GM19099 (cell line): ENCODE data around the gene IHH.

ENCODE experiments used
- POLR2A ChIP-seq: IDR thresholded peaks from 3 replicates; pipeline ENCODE4 v1.6.1; 2011; ENCODE audit warnings: low read depth; ENCODE audit not compliant: insufficient read length; ENCODE audit errors: extremely low read depth

IHH gene

GRCh38 chr2:219057709-219058540, 2.8 kb downstream of the IHH start:
- no peak for TF ChIP-seq POLR2A

DNA sequence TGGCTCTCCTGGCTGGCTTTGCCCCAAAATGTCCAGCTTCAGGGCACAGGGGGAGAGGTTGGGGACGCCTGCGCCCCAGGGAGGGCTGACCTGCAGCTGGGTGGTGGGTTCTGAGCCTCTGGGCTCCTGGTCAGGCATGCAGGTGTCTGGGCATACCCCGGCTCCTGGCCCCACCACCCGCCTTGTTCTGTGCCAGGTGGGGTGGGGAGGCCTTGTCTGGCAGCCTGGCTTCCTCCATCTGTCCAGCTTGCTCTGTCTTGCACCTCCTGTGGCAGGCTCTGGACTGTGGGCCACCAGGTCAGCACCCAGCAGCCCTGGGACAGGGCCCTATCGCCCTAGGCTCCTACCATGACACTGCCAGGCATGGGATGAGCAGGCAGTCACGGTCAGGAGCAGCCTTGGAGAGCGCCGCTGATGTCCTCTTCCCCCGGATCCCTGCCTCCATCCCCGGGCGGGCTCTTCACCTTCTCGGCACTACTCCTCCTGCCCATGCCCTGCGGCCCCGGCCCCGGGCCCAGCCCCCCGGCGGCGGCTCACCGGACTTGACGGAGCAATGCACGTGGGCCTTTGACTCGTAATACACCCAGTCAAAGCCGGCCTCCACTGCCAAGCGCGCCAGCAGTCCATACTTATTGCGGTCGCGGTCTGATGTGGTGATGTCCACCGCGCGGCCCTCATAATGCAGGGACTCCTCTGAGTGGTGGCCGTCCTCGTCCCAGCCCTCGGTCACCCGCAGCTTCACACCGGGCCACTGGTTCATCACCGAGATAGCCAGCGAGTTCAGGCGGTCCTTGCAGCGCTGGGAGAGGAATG, 3.6 kb downstream of the IHH start:
- TF ChIP-seq POLR2A: no peak

GRCh38 chr2:219056176-219056895, 4.4 kb downstream of the IHH start:
- TF ChIP-seq POLR2A: no peak

DNA sequence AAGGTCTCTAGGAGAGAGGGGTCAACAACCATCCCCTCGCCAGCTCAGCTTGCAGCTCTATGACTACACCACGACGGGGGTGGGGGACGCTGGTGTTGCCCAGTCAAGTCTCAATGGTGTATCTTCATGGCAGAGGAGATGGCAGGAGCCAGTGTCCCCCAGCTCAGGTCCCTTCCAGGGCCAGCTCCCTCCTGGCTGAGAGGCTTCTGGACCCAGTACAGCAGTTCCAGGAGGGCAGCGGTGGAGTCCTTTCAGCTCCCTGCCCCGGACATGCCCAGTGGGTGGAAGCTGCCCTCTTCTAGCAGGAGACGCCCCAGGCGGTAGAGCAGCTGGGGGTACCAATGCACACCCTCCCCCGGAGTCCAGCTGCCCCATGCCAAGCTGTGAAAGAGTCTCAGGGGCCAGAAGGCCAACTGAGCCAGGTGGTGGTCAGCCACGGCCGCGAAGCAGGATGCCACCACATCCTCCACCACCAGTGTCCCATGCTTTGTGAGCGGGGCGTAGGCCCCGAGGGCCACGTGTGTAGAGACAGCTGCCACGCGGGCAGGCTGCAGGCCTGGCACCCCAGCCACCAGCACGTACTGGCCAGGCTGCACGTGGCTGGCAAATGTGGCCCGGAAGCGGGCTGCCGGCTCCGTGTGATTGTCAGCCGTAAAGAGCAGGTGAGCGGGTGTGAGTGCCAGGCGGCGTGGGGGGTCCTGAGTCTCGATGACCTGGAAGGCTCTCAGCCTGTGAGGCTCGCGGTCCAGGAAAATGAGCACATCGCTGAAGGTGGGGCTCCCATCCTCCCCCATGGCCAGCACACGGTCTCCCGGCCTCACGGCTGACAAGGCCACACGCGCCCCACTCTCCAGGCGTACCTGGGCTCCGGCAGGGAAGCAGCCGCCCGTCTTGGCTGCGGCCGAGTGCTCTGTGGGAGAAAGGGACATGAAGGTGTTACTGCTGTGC, 5.5 kb downstream of the IHH start:
- no peak for TF ChIP-seq POLR2A

GRCh38 chr2:219049282-219049681, 11.4 kb downstream of the IHH start:
- TF ChIP-seq POLR2A: no peak

DNA sequence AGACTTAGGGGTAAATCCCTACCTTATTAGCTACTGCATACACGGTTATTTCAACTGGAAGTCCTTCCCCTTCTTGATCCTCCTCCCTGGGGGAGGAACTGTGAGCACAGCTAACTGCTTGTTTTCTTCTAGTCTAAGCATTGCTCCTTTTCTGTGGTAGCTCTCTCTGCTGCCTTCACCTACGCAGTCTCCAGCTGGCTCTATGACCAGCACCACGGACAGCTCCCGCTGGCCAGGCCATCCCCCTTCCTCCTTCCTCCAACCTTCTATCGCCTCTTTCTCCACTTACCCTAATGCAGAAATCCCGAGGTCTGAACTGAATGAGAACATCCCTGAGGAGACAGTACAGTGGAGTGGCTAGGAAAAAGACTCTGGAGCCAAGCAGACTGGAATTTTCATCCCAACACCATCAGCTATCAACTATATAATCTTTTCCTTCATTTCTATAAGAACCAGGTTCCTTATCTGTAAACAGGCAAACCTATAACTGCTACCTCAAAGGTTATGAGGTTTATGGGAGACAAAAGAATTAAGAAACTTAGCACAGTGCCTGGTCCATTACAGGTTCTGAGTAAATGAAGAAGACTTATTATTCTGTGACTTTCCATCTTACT, 14.7 kb downstream of the IHH start:
- no peak for TF ChIP-seq POLR2A

GRCh38 chr2:219042750-219043149, 18.0 kb downstream of the IHH start:
- TF ChIP-seq POLR2A: no peak

- no peak for TF ChIP-seq POLR2A
Observed at GRCh38 chr2:219042157-219042556, 18.6 kb downstream of the IHH start.

DNA sequence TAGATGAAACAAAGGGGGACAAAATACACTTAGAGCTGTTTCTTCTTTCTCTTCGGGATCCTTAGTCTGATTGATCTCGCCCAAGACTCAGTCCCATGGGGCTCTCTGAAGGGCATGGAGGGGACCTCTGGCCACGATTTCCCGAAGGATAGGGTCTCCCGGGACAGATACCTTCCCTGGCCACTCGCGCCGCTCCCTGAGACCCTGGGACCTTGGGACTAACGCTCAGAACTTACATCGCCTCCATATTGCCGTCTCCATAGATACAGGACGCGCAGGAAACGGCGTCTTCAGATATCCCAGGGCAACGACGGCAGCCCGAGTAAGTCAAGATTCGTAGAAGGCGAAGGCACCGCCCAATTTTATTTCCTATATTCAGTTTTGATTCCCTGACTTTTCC, 19.5 kb downstream of the IHH start, which contains the start of gene CFAP65:
TSS of gene CFAP65 (minus strand) at position 265 of the 400 bp plus-strand sequence. CDS start 2,468 bp downstream, outside the sequence.
- no peak for TF ChIP-seq POLR2A

GRCh38 chr2:219038600-219038999, 22.1 kb downstream of the IHH start:
- no peak for TF ChIP-seq POLR2A

- TF ChIP-seq POLR2A: no peak
Observed at GRCh38 chr2:219037783-219038499, 22.8 kb downstream of the IHH start.

GRCh38 chr2:219035942-219036341, 24.8 kb downstream of the IHH start:
- TF ChIP-seq POLR2A: no peak

- TF ChIP-seq POLR2A: no peak
Observed at GRCh38 chr2:219034823-219035222, 25.9 kb downstream of the IHH start.
